Lung (tissue), 12 donors: Measurements from ENCODE around the gene PRDM12. TPM values are rescaled to one million over a fixed set of nuclear protein-coding genes. Genes with fewer than 3 reads are reported as not detected.

Source experiments
- ATAC-seq: fragments of 200-7000 bp; cut with Tn5 transposase; one replicate; pipeline ENCODE4 v1.9.1; 2020; ENCODE audit warnings: moderate number of reproducible peaks; ENCODE audit not compliant: insufficient read depth, low FRiP score
- DNase-seq, 3 donors: peaks; one replicate each; pipeline ENCODE4 v3.0.0-alpha.2; 2013 to 2017
- H3K27ac ChIP-seq, 2 donors: one replicate each; pipeline ENCODE4 v1.5.1; 2013; ENCODE audit warnings: mild to moderate bottlenecking in 2 of 2, moderate library complexity in 2 of 2, control low read depth in 1 of 2, inconsistent platforms in 1 of 2, low read depth in 1 of 2, low read length in 1 of 2
- H3K27me3 ChIP-seq, 3 donors: one replicate each; pipeline ENCODE4 v1.5.1; 2013; ENCODE audit warnings: low read length in 2 of 3; ENCODE audit not compliant: control insufficient read depth in 3 of 3, insufficient read depth in 3 of 3
- H3K36me3 ChIP-seq, 4 donors: one replicate each; pipeline ENCODE4 v1.5.1; 2013; ENCODE audit warnings: low read length in 4 of 4, mild to moderate bottlenecking in 1 of 4, moderate library complexity in 1 of 4; ENCODE audit not compliant: control insufficient read depth in 4 of 4, insufficient read depth in 4 of 4
- H3K4me1 ChIP-seq, 5 donors: one replicate each; pipeline ENCODE4 v1.5.1; 2013; ENCODE audit warnings: low read length in 5 of 5, mild to moderate bottlenecking in 2 of 5, moderate library complexity in 1 of 5; ENCODE audit not compliant: control insufficient read depth in 5 of 5, insufficient read depth in 5 of 5
- H3K4me3 ChIP-seq: one replicate; pipeline ENCODE4 v1.5.1; 2013; ENCODE audit warnings: mild to moderate bottlenecking, control low read depth, moderate library complexity
- H3K9ac ChIP-seq, 2 donors: one replicate each; pipeline ENCODE4 v1.5.1; 2013; ENCODE audit warnings: low read length in 2 of 2, control low read depth in 1 of 2; ENCODE audit not compliant: insufficient read depth in 1 of 2
- H3K9me3 ChIP-seq, 4 donors: one replicate each; pipeline ENCODE4 v1.5.1; 2013; ENCODE audit warnings: low read length in 3 of 4, mild to moderate bottlenecking in 1 of 4, moderate library complexity in 1 of 4; ENCODE audit not compliant: control insufficient read depth in 4 of 4, insufficient read depth in 3 of 4
- WGBS, 2 donors: extraction: QIAGEN DNeasy Blood & Tissue Kit; methylation state at CpG; one replicate each; pipeline ENCODE4 v1.1.7; 2013; 5-methylcytosine and 5-hydroxymethylcytosine counted together
- polyA plus RNA-seq, 2 donors: library from polyadenylated mRNA; stranded (reverse); fragments of 200-250 nt; gene quantifications; one replicate each; pipeline ENCODE4 v1.2.1, GENCODE V29; 2013
- total RNA-seq, 2 donors: library from RNA; depleted of rRNA in 1 of 2; stranded (reverse); fragments of >200 nt in 1 of 2; gene quantifications; one replicate each; pipeline ENCODE4 v1.2.1, GENCODE V29; 2014 to 2021
- TF ChIP-seq, protein P1 (sequence below): IDR thresholded peaks from 2 replicates; pipeline ENCODE4 v1.5.1; 2012; ENCODE audit warnings: mild to moderate bottlenecking; ENCODE audit errors: control extremely low read depth, extremely low read depth
- donor health status: control.
- donor health status: control.
- donor health status: Bipolar disorder and iron deficiency.
- donor health status: healthy.
- donor health status: DM: yes; HTN: yes; CAD: no.

Gene PRDM12
- total and polyA plus RNA-seq, 4 donors = 0.05 to 0.09 TPM; not detected in 2

DNA sequence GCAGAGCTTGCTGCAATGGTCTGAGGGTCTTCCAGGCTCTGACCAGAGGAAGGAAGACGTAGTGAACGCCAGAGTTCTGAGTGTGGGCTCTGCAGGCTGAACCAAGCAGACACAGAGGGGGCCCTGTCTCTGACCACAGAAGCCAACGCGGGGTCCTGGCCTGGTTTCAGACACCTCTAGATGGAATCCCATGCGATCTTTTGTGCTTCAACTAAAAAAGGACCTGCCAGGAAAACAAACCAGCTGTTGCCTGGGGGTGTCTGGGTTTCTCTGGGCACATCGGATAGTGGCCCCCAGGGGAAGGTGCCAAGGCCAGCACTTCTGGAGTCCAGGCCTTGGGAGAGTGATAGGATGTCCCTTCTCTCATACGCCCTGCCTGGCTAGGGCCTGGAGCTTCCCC is 12.9 kb downstream of the PRDM12 start:
- Histone ChIP-seq H3K27me3 (peaks cover 0 to 32% (median 10%) of the 10 kb centered on the region in 3 donors), H3K9me3 (no peaks in the 10 kb centered on the region), H3K4me3 (no peak overlapping the region), H3K36me3 (no peaks in the 10 kb centered on the region), H3K27ac (no peak overlapping the region), H3K4me1 (peaks cover 0 to 6% (median 0%) of the 10 kb centered on the region in 5 donors), H3K9ac (no peak overlapping the region)
- ATAC-seq = no peak
- no peak for DNase-seq
- TF ChIP-seq, protein P1, sequence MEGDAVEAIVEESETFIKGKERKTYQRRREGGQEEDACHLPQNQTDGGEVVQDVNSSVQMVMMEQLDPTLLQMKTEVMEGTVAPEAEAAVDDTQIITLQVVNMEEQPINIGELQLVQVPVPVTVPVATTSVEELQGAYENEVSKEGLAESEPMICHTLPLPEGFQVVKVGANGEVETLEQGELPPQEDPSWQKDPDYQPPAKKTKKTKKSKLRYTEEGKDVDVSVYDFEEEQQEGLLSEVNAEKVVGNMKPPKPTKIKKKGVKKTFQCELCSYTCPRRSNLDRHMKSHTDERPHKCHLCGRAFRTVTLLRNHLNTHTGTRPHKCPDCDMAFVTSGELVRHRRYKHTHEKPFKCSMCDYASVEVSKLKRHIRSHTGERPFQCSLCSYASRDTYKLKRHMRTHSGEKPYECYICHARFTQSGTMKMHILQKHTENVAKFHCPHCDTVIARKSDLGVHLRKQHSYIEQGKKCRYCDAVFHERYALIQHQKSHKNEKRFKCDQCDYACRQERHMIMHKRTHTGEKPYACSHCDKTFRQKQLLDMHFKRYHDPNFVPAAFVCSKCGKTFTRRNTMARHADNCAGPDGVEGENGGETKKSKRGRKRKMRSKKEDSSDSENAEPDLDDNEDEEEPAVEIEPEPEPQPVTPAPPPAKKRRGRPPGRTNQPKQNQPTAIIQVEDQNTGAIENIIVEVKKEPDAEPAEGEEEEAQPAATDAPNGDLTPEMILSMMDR = no peak
- 65 to 66% methylated on average over 7 of the region's 7 CpGs for WGBS, 2 donors

DNA sequence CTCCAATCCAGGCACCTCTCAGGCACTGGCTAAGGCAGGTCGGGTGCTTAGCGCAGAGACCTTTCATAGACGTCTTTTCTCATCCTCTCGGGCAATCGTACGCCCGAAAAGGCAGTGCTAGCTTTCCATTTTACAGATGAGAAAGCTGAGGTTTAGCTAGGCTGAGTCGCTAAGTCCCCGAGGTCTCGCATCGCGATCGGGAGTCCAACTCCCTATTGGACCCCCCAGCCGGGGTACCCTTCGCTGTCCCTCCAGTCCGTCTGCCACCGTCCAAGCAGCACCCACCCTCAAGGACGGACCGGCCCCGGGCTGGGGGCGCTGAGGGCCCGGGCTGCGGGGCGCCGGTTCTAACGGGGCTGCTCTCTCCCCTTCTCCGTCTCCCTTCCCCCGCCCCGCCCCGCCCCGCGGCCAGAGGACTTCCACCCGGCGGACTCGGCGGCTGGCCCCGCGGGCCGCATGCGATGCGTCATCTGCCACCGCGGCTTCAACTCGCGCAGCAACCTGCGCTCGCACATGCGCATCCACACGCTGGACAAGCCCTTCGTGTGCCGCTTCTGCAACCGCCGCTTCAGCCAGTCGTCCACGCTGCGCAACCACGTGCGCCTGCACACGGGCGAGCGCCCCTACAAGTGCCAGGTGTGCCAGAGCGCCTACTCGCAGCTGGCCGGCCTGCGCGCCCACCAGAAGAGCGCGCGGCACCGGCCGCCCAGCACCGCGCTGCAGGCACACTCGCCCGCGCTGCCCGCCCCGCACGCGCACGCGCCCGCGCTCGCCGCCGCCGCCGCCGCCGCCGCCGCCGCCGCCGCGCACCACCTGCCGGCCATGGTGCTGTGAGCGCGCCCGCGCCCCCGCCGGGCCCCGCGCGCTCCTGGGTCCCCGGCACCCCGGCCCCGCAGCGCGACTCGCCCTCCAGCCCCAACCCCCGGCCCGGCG is 16.7 kb downstream of the PRDM12 start:
- Histone ChIP-seq H3K4me3 (peak overlapping the region; percentile 45), H3K9ac (no peak overlapping the region)

GRCh38 chr9:130681769-130682420 is 17.5 kb downstream of the PRDM12 start:
- H3K27me3 ChIP-seq = peaks cover 0 to 31% (median 11%) of the 10 kb centered on the region in 3 donors
- H3K9ac ChIP-seq = no peak overlapping the region
- H3K36me3 ChIP-seq = no peaks in the 10 kb centered on the region
- peaks cover 0 to 5% (median 0%) of the 10 kb centered on the region in 4 donors for H3K9me3 ChIP-seq
- H3K27ac ChIP-seq = no peak overlapping the region
- no peak for DNase-seq
- ATAC-seq = no peak
- peaks cover 0 to 8% (median 0%) of the 10 kb centered on the region in 5 donors for H3K4me1 ChIP-seq
- TF ChIP-seq, protein P1 = no peak
- 0 to 1% methylated on average over 32 to 45 of the region's 45 CpGs for WGBS, 2 donors
- peak overlapping the region; percentile 45 for H3K4me3 ChIP-seq

More for the DNA sequence above, 16.7 kb downstream of the PRDM12 start:
- DNase-seq (peak; percentile 50 to 73 (median 62)), ATAC-seq (peak; percentile 70)
- WGBS, 2 donors = 2 to 5% methylated on average over 65 to 116 of the region's 116 CpGs
- Histone ChIP-seq H3K27ac (no peak overlapping the region), H3K36me3 (no peaks in the 10 kb centered on the region), H3K4me1 (peaks cover 0 to 8% (median 0%) of the 10 kb centered on the region in 5 donors), H3K27me3 (peaks cover 0 to 31% (median 11%) of the 10 kb centered on the region in 3 donors), H3K9me3 (peaks cover 0 to 5% (median 0%) of the 10 kb centered on the region in 4 donors)
- TF ChIP-seq, protein P1 = no peak
